ENCODE measurements around the gene IL10RA. TPM values are rescaled to one million over a fixed set of nuclear protein-coding genes. Genes with fewer than 3 reads are reported as not detected.
A peak's percentile ranks its signal among the peaks of the same experiment; 100 is the strongest.

IL10RA gene
- total and polyA plus RNA-seq, 9 of the 15 experiments (the other 6 are each of a cell fraction or from before 2014, with no cell fraction given), result 0.17 to 17.3 (median 2.9) TPM

GRCh38 chr11:118046964-118047700, 60.9 kb downstream of the IL10RA start:
- H3K9me3 ChIP-seq (replicated peaks; ENCODE audit: control insufficient read depth, insufficient read depth, low read depth, low read length), result no peaks in the 10 kb centered on the region
- intact Hi-C loops (cut with micrococcal nuclease), result no loop called here
- no peak for FAIRE-seq

More at GRCh38 chr11:118046964-118047700, 60.9 kb downstream of the IL10RA start:
- no peak overlapping the region for H3K9ac ChIP-seq (ENCODE audit: insufficient read depth in 1 of 2, low read depth in 2 of 2, low read length in 2 of 2)
- peaks cover 2 to 12% of the 10 kb centered on the region in 2 experiments; a peak in 4 of 5 replicates for H3K4me1 ChIP-seq (replicated peaks in 1 of 2; ENCODE audit: control insufficient read depth in 2 of 2, insufficient read depth in 2 of 2, low read length in 2 of 2)
- ATAC-seq, result peak; percentile 27; the same call in 2 of the 3 replicates
- no peaks in the 10 kb centered on the region for H3K79me2 ChIP-seq (ENCODE audit: control insufficient read depth, insufficient read depth, low read length)
- POLR2A ChIA-PET, result interaction anchor here (0.7 to 1.3 kb wide), 3 partner anchors 11 to 112 kb away, joined by 3 to 6 read pairs (median 3); no protein-coding TSS in a partner anchor
- WGBS (ENCODE audit: insufficient coverage, low coverage, missing lambda C conversion rate), result 34% methylated on average over 8 of the region's 8 CpGs
- no peaks in the 10 kb centered on the region for H3K27me3 ChIP-seq (ENCODE audit: control insufficient read depth in 2 of 2, insufficient read depth in 2 of 2, low read length in 2 of 2)
- H3K27ac ChIP-seq (ENCODE audit: extremely low read depth, low read depth, low read length), result no peak overlapping the region
- in situ Hi-C loops (cut with MboI), result loop anchor here (5.0 kb wide), 1 partner anchor 225 kb away; the partner anchor contains the start of gene FXYD2
- no TSS peak for BruUV-seq (replicated peaks)
- H2AFZ ChIP-seq (ENCODE audit: low read depth, low read length), result peak overlapping the region; percentile 3; the same call in 1 of the 2 replicates
- TF ChIP-seq E4F1 (CRISPR knock-in tag; IDR thresholded peaks at IDR 0.05; ENCODE audit: borderline replicate concordance) (no peak), JUN (IDR thresholded peaks at IDR 0.05; ENCODE audit: borderline replicate concordance, low read depth, low read length) (no peak), JUN (CRISPR knock-in tag; IDR thresholded peaks at IDR 0.05; ENCODE audit: borderline replicate concordance) (no peak), ZNF511 (CRISPR knock-in tag; IDR thresholded peaks at IDR 0.05) (no peak), RB1 (IDR thresholded peaks at IDR 0.05; ENCODE audit: low read depth) (no peak), HMBOX1 (IDR thresholded peaks at IDR 0.05) (peak; percentile 42; the same call in 1 of the 2 replicates), ESRRA (IDR thresholded peaks at IDR 0.05; ENCODE audit: borderline replicate concordance, low read depth) (peak; percentile 75), ZEB2 (IDR thresholded peaks at IDR 0.05) (no peak), HINFP (tag; conservative IDR thresholded peaks at IDR 0.05; ENCODE audit: low read depth) (no peak), RAD51 (IDR thresholded peaks at IDR 0.05; ENCODE audit: borderline replicate concordance, low read depth) (no peak), ATF6 (CRISPR knock-in tag; IDR thresholded peaks at IDR 0.05) (no peak), ZNF717 (CRISPR knock-in tag; IDR thresholded peaks at IDR 0.05) (no peak)
- no peak for DNase-seq (ENCODE audit: extremely low read depth in 1 of 4, low spot score in 3 of 4)
- H4K20me1 ChIP-seq (replicated peaks; ENCODE audit: control insufficient read depth, insufficient read depth, low read length), result no peaks in the 10 kb centered on the region
- H3K4me3 ChIP-seq, result no peak overlapping the region
- H3K36me3 ChIP-seq (ENCODE audit: control insufficient read depth, insufficient read depth, low read length), result no peaks in the 10 kb centered on the region
- CTCF ChIA-PET (ENCODE audit: low intra/inter-chr PET ratio), result no interaction called here
- H3K9me1 ChIP-seq (ENCODE audit: control insufficient read depth, insufficient read depth, low read length), result no peaks in the 10 kb centered on the region
- H3K4me2 ChIP-seq (ENCODE audit: insufficient read depth, low read length), result no peak overlapping the region
